Measurements from ENCODE around the gene GPR15LG.

GPR15LG gene

GRCh38 chr10:84232376-84232775, 58.8 kb downstream of the GPR15LG start:
- H3K4me3 ChIP-seq (replicated peaks; ENCODE audit: low read depth, low read length), result no peak overlapping the region
- TF ChIP-seq CTCF (IDR thresholded peaks at IDR 0.05; ENCODE audit: low read depth, low read length, missing control alignments), result no peak

GRCh38 chr10:84233940-84234339, 60.3 kb downstream of the GPR15LG start:
- no peak for TF ChIP-seq CTCF (IDR thresholded peaks at IDR 0.05; ENCODE audit: low read depth, low read length, missing control alignments)
- no peak for DNase-seq (ENCODE audit: extremely low read depth, low read depth)

More at GRCh38 chr10:84232376-84232775, 58.8 kb downstream of the GPR15LG start:
- DNase-seq (ENCODE audit: extremely low read depth, low read depth), result no peak

GRCh38 chr10:84234479-84234878, 60.9 kb downstream of the GPR15LG start:
- TF ChIP-seq CTCF (IDR thresholded peaks at IDR 0.05; ENCODE audit: low read depth, low read length, missing control alignments), result no peak
- DNase-seq (ENCODE audit: extremely low read depth, low read depth), result no peak
- H3K4me3 ChIP-seq (replicated peaks; ENCODE audit: low read depth, low read length), result no peak overlapping the region

More at GRCh38 chr10:84233940-84234339, 60.3 kb downstream of the GPR15LG start:
- no peak overlapping the region for H3K4me3 ChIP-seq (replicated peaks; ENCODE audit: low read depth, low read length)
